ENCODE measurements around the gene SCNN1A.

DNA sequence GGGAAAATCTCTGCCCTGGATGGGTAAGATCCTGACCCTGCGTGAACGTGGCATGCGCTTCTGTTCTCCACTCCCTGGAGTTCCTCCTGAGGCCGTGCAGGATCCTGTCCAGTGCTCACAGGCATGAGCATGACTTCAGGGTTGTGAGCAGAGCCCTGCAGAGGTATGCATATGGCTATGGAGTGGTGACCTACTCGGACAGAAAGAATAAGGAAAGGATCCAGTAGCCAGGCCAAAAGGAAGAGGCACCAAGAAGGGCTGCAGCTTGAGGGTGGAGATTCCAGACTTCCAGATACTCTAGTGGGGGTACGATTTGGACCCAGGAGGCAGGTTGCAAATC lies 48.6 kb upstream of the SCNN1A start:
- TF ChIP-seq, protein P1, sequence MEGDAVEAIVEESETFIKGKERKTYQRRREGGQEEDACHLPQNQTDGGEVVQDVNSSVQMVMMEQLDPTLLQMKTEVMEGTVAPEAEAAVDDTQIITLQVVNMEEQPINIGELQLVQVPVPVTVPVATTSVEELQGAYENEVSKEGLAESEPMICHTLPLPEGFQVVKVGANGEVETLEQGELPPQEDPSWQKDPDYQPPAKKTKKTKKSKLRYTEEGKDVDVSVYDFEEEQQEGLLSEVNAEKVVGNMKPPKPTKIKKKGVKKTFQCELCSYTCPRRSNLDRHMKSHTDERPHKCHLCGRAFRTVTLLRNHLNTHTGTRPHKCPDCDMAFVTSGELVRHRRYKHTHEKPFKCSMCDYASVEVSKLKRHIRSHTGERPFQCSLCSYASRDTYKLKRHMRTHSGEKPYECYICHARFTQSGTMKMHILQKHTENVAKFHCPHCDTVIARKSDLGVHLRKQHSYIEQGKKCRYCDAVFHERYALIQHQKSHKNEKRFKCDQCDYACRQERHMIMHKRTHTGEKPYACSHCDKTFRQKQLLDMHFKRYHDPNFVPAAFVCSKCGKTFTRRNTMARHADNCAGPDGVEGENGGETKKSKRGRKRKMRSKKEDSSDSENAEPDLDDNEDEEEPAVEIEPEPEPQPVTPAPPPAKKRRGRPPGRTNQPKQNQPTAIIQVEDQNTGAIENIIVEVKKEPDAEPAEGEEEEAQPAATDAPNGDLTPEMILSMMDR (IDR thresholded peaks at IDR 0.05), result no peak
- TF ChIP-seq POLR2A (IDR thresholded peaks at IDR 0.05) (no peak), POLR2AphosphoS5 (IDR thresholded peaks at IDR 0.05) (no peak)
